Heart left ventricle (tissue), 16 donors: ENCODE results near the gene TMED8. TPM values are rescaled to one million over a fixed set of nuclear protein-coding genes. Genes with fewer than 3 reads are reported as not detected.

Experiments used
- ATAC-seq, 4 donors: fragments of 200-7000 bp; cut with Tn5 transposase; one replicate each; pipeline ENCODE4 v1.9.1; 2020 to 2022; ENCODE audit warnings: moderate library complexity in 4 of 4, mild to moderate bottlenecking in 3 of 4, moderate number of reproducible peaks in 1 of 4
- DNase-seq, 5 donors: peaks; one replicate each; pipeline ENCODE4 v3.0.0-alpha.2; 2020
- H3K27ac ChIP-seq, 12 donors: fragments of 200-600 bp; sonication (generic) in 4 of 12; one replicate each; pipeline versions ENCODE4 v1.5.0 to v1.8.0; 2016 to 2022; ENCODE audit warnings: mild to moderate bottlenecking in 2 of 12
- H3K27me3 ChIP-seq, 9 donors: fragments of 200-600 bp; sonication (generic) in 2 of 9; one replicate each; pipeline versions ENCODE4 v1.5.1 to v1.8.0; 2016 to 2022; ENCODE audit warnings: mild to moderate bottlenecking in 3 of 9
- H3K36me3 ChIP-seq, 9 donors: fragments of 200-600 bp; sonication (generic) in 2 of 9; one replicate each; pipeline versions ENCODE4 v1.5.0 to v1.8.0; 2018 to 2022; ENCODE audit warnings: mild to moderate bottlenecking in 2 of 9
- H3K4me1 ChIP-seq, 12 donors: fragments of 200-600 bp; sonication (generic) in 4 of 12; one replicate each; pipeline versions ENCODE4 v1.5.0 to v1.8.0; 2016 to 2022; ENCODE audit warnings: mild to moderate bottlenecking in 3 of 12
- H3K4me3 ChIP-seq, 12 donors: fragments of 200-600 bp; sonication (generic) in 4 of 12; one replicate each; pipeline versions ENCODE4 v1.5.0 to v1.8.0; 2017 to 2022; ENCODE audit warnings: mild to moderate bottlenecking in 9 of 12, moderate library complexity in 4 of 12
- H3K9me3 ChIP-seq, 12 donors: fragments of 200-600 bp; sonication (generic) in 4 of 12; one replicate each; pipeline versions ENCODE4 v1.5.0 to v1.8.0; 2016 to 2022; ENCODE audit warnings: mild to moderate bottlenecking in 1 of 12
- CTCF ChIP-seq, 12 donors: fragments of 200-600 bp; sonication (generic) in 4 of 12; IDR thresholded peaks; one replicate each; pipeline versions ENCODE4 v1.5.0 to v1.8.0; 2018 to 2022; ENCODE audit warnings: antibody characterized with exemption in 12 of 12, mild to moderate bottlenecking in 5 of 12
- POLR2A ChIP-seq, 2 donors: fragments of 450-650 bp; IDR thresholded peaks; one replicate each; pipeline ENCODE4 v1.6.1; 2017; ENCODE audit warnings: antibody characterized with exemption in 2 of 2, mild to moderate bottlenecking in 2 of 2, moderate library complexity in 2 of 2
- WGBS, 4 donors: extraction: QIAGEN DNeasy Blood & Tissue Kit in 2 of 4; methylation state at CpG; one replicate each; pipeline versions ENCODE4 v1.1.5 to v1.1.7; 2013 to 2018; 5-methylcytosine and 5-hydroxymethylcytosine counted together
- intact Hi-C, 10 donors: fragments of 100-400 bp; cut with DNase I; formaldehyde crosslinking; loops; one replicate each; pipeline versions ENCODE4 v1.11.1 to v1.14.2; 2022
- polyA plus RNA-seq, 2 donors: library from polyadenylated mRNA; stranded (reverse); fragments of 200-250 nt; gene quantifications; one replicate each; pipeline ENCODE4 v1.2.3, GENCODE V29; 2013
- total RNA-seq, 9 donors: library from RNA; depleted of rRNA in 2 of 9; stranded (reverse); fragments of >200 nt in 2 of 9; fragmentation: NEBNext Ultra II Directional in 3 of 9; extraction: Animal tissue kit (Norgen Biotek cat#: 25700) in 3 of 9; gene quantifications; one replicate each; pipeline versions ENCODE4 v1.1.0 to v1.2.4, GENCODE V29; 2016 to 2023
- donor health status: ischemic (EF 13 %, LVEDD 7.1; RV severe dilation, severe dysfunction).
- donor health status: healthy with polysubstance abuse.
- donor health status: DM: no; HTN: yes; CAD: no.
- donor health status: DM: no; HTN: no; CAD: no.
- donor health status: ischemic (EF 25% LVEDD 6.9; RV normal size, moderate dysfunction).
- donor health status: ischemic (EF 25% LVEDD 5.7; RV mildly dilated, moderate dysfunction).
- donor health status: healthy.
- donor health status: DM: yes; HTN: yes; CAD: no.
- donor health status: ischemic (EF 35%, LVEDD 5.7; RV mildly dilated, moderate dysfunction).
- donor health status: nonischemic (EF 11% LVEDD 7.7; RV severe dilation, severe dysfunction).
- donor health status: DM: yes; HTN: yes; CAD: no.
- donor health status: PGD.
- donor health status: ischemic (EF 29% LVEDD 5.4; RV normal size, mild dysfunction).
- donor health status: nonischemic (EF 23%, LVEDD 6.1; RV moderate dilation, normal function).

The TMED8 gene
- total and polyA plus RNA-seq, 11 donors = 1.5 to 9.5 (median 7.1) TPM

GRCh38 chr14:77346495-77346894, 30.4 kb downstream of the TMED8 start:
- TF ChIP-seq CTCF (IDR thresholded peaks at IDR 0.05) (no peak), POLR2A (IDR thresholded peaks at IDR 0.05) (no peak)
- H3K36me3 ChIP-seq = peaks cover 0 to 48% (median 38%) of the 10 kb centered on the region in 9 donors
- no peak overlapping the region for H3K27ac ChIP-seq
- ATAC-seq (no peak), DNase-seq (no peak)
- WGBS, 4 donors = 86 to 95% (median 93%) methylated on average over 2 of the region's 2 CpGs
- H3K4me3 ChIP-seq = no peak overlapping the region
- H3K9me3 ChIP-seq = no peaks in the 10 kb centered on the region
- intact Hi-C loops = no loop called here
- H3K4me1 ChIP-seq = peaks cover 0 to 6% (median 0%) of the 10 kb centered on the region in 12 donors
- no peaks in the 10 kb centered on the region for H3K27me3 ChIP-seq

GRCh38 chr14:77344377-77344996, 32.4 kb downstream of the TMED8 start:
- Histone ChIP-seq H3K4me1 (peaks cover 0 to 6% (median 0%) of the 10 kb centered on the region in 12 donors), H3K36me3 (peaks cover 0 to 49% (median 41%) of the 10 kb centered on the region in 9 donors), H3K9me3 (no peaks in the 10 kb centered on the region), H3K27ac (no peak overlapping the region), H3K4me3 (no peak overlapping the region), H3K27me3 (no peaks in the 10 kb centered on the region)
- TF ChIP-seq CTCF (IDR thresholded peaks at IDR 0.05) (no peak), POLR2A (IDR thresholded peaks at IDR 0.05) (no peak)
- intact Hi-C loops = no loop called here
- no peak for DNase-seq
- 88 to 92% (median 90%) methylated on average over 3 of the region's 3 CpGs for WGBS, 4 donors
- ATAC-seq = no peak

GRCh38 chr14:77343662-77344061, 33.2 kb downstream of the TMED8 start:
- ATAC-seq (no peak), DNase-seq (no peak)
- 84 to 88% (median 86%) methylated on average over 2 of the region's 2 CpGs for WGBS, 4 donors
- Histone ChIP-seq H3K27ac (no peak overlapping the region), H3K4me3 (no peak overlapping the region), H3K9me3 (no peaks in the 10 kb centered on the region), H3K4me1 (peaks cover 0 to 6% (median 0%) of the 10 kb centered on the region in 12 donors), H3K27me3 (no peaks in the 10 kb centered on the region), H3K36me3 (peaks cover 0 to 52% (median 43%) of the 10 kb centered on the region in 9 donors)
- intact Hi-C loops = no loop called here
- no peak for TF ChIP-seq POLR2A (IDR thresholded peaks at IDR 0.05)
- no peak for TF ChIP-seq CTCF (IDR thresholded peaks at IDR 0.05)

GRCh38 chr14:77342726-77343397, 34.0 kb downstream of the TMED8 start:
- Histone ChIP-seq H3K36me3 (peaks cover 0 to 52% (median 42%) of the 10 kb centered on the region in 9 donors), H3K9me3 (no peaks in the 10 kb centered on the region), H3K4me1 (peaks cover 0 to 6% (median 0%) of the 10 kb centered on the region in 12 donors), H3K27ac (no peak overlapping the region), H3K4me3 (no peak overlapping the region), H3K27me3 (no peaks in the 10 kb centered on the region)
- ATAC-seq = no peak
- TF ChIP-seq CTCF (IDR thresholded peaks at IDR 0.05) (no peak), POLR2A (IDR thresholded peaks at IDR 0.05) (no peak)
- no peak for DNase-seq
- intact Hi-C loops = no loop called here
- 88 to 92% (median 91%) methylated on average over 10 of the region's 10 CpGs for WGBS, 4 donors
